ENCODE measurements around the gene SAPCD2. TPM values are rescaled to one million over a fixed set of nuclear protein-coding genes. Genes with fewer than 3 reads are reported as not detected.

SAPCD2 gene
- total RNA-seq, 1 donor, result 5.2 TPM

GRCh38 chr9:137107312-137107921 lies 37.1 kb upstream of the SAPCD2 start:
- H3K4me3 ChIP-seq (ENCODE audit: low read depth, low read length), result no peak overlapping the region
- no peak for TF ChIP-seq CTCF (IDR thresholded peaks at IDR 0.05; ENCODE audit: insufficient read depth, low read depth, low read length)
- no peak for DNase-seq (ENCODE audit: low read depth)

GRCh38 chr9:137106662-137107250 lies 36.4 kb upstream of the SAPCD2 start:
- no peak overlapping the region for H3K4me3 ChIP-seq (ENCODE audit: low read depth, low read length)
- no peak for DNase-seq (ENCODE audit: low read depth)
- TF ChIP-seq CTCF (IDR thresholded peaks at IDR 0.05; ENCODE audit: insufficient read depth, low read depth, low read length), result no peak

DNA sequence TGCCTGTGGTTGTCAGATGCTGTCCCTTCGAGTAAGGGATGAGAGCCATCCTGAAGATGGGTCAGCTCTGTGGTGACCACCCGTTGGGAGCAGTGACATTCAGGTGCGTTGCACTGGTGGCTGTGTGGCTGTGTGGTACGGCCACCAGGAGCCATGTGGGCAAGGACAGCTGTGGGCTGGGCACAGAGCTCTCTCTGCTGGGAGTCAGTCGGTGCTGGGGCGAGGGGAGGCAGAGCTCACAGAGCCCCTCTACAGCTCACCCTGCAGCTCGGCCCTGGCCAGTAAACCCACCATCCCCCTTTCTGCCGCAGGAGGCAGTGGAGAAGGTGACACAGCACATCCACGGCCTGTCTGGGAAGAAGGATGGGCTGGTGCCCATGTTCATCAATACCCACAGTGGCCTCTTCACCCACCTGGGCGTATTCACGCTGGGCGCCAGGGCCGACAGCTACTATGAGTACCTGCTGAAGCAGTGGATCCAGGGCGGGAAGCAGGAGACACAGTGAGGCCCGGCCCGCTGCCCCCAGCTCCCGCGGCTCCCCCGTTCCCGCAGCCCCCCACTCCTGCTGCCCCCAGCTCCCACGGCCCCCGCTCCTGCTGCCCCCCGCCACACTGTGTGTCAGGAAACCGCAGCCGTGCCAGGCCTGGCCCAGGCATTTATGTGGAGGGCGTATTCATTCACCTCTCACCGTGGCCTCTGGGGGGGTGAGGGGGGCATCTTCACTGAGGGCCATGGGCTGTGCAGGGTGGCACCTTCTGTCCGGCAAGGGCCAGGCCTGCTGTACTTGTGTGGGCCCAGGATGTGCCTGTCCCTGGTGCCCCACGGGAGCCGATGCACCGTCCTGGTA lies 35.7 kb upstream of the SAPCD2 start:
- TF ChIP-seq CTCF (IDR thresholded peaks at IDR 0.05; ENCODE audit: insufficient read depth, low read depth, low read length), result no peak
- no peak overlapping the region for H3K4me3 ChIP-seq (ENCODE audit: low read depth, low read length)
- no peak for DNase-seq (ENCODE audit: low read depth)

- DNase-seq (ENCODE audit: low read depth), result no peak
- no peak for TF ChIP-seq CTCF (IDR thresholded peaks at IDR 0.05; ENCODE audit: insufficient read depth, low read depth, low read length)
- no peak overlapping the region for H3K4me3 ChIP-seq (ENCODE audit: low read depth, low read length)
Measured at GRCh38 chr9:137103206-137103999, 33.0 kb upstream of the SAPCD2 start.

GRCh38 chr9:137099231-137099630 lies 28.9 kb upstream of the SAPCD2 start:
- no peak overlapping the region for H3K4me3 ChIP-seq (ENCODE audit: low read depth, low read length)
- TF ChIP-seq CTCF (IDR thresholded peaks at IDR 0.05; ENCODE audit: insufficient read depth, low read depth, low read length), result no peak
- no peak for DNase-seq (ENCODE audit: low read depth)

DNA sequence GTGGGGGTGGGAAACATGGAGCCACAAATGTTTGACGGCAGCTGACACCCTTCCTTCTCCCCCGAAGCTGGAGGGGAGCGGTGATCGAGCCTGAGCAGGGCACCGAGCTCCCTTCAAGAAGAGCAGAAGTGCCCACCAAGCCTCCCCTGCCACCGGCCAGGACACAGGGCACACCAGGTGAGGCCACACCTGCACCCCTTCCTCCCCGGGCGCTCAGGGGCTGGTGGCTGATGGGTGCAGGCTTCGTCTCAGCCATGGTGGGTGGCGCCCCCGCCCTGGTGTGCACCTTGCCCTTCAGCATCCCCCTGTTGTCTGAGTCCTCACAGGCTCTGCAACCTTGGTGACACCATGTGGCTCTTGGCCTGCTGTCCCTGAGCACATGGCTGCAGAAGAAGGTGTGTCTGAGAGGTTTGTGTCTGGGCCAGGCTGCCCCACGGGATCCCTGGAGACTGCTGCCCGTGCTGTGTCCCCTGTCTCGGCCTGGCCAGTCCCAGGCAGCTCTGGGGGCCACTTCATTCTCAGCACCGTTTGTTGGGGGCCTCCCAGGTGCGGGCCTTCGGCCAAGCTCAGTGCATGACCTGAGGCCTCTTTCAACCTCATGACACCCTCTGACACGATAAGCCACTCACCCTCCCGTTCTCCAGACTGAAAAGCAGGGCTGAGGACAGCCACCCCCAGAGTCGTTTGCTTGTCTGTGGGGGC lies 27.6 kb upstream of the SAPCD2 start:
- DNase-seq (ENCODE audit: low read depth), result no peak
- no peak overlapping the region for H3K4me3 ChIP-seq (ENCODE audit: low read depth, low read length)
- no peak for TF ChIP-seq CTCF (IDR thresholded peaks at IDR 0.05; ENCODE audit: insufficient read depth, low read depth, low read length)

Measured in fibroblast of villous mesenchyme (primary cell).